GM10266 (cell line): ENCODE results near the gene TRIO.

Source experiments
- DNase-seq: peaks from one replicate; pipeline ENCODE4 v3.0.0; 2012; ENCODE audit errors: extremely low spot score
- CTCF ChIP-seq: IDR thresholded peaks from 2 replicates; pipeline ENCODE4 v1.5.1; 2012; ENCODE audit warnings: mild to moderate bottlenecking, low read depth; ENCODE audit not compliant: control insufficient read depth, insufficient read depth; ENCODE audit errors: missing control alignments

Gene TRIO

GRCh38 chr5:14153071-14153864, 10.1 kb downstream of the TRIO start:
- TF ChIP-seq CTCF = no peak
- no peak for DNase-seq

- no peak for DNase-seq
- no peak for TF ChIP-seq CTCF
These were observed 11.0 kb downstream of the TRIO start for GRCh38 chr5:14153932-14154731.

- no peak for DNase-seq
- TF ChIP-seq CTCF = no peak
These were observed 11.9 kb downstream of the TRIO start for GRCh38 chr5:14155075-14155474.

GRCh38 chr5:14155739-14156138, 12.6 kb downstream of the TRIO start:
- TF ChIP-seq CTCF = no peak
- no peak for DNase-seq

- TF ChIP-seq CTCF = no peak
- DNase-seq = no peak
These were observed 13.1 kb downstream of the TRIO start for GRCh38 chr5:14156290-14156649.

- no peak for TF ChIP-seq CTCF
- peak; percentile 59 for DNase-seq
These were observed 13.7 kb downstream of the TRIO start for GRCh38 chr5:14156650-14157492.
